H1 (cell line): ENCODE data around the gene S100A14. TPM values are rescaled to one million over a fixed set of nuclear protein-coding genes. Genes with fewer than 3 reads are reported as not detected.

Experiments used
- EP300 ChIP-seq, 2 experiments: IDR thresholded peaks; 1 replicate in 1 of 2; 2 replicates in 1 of 2; pipeline ENCODE4 v1.6.1; 2011 to 2012; ENCODE audit warnings: low read depth in 2 of 2, low read length in 2 of 2, mild to moderate bottlenecking in 2 of 2, borderline replicate concordance in 1 of 2, inconsistent platforms in 1 of 2, moderate library complexity in 1 of 2
- HDAC6 ChIP-seq: IDR thresholded peaks from one replicate; pipeline ENCODE4 v1.7.1; 2012; ENCODE audit warnings: low read depth, mild to moderate bottlenecking, inconsistent platforms, low read length, moderate library complexity
- KDM1A ChIP-seq: fragments of 200-600, 300-600 bp; sonication (generic); IDR thresholded peaks from 2 replicates; pipeline ENCODE4 v1.7.1; 2016; ENCODE audit warnings: mild to moderate bottlenecking, low read length, borderline replicate concordance
- RAD21 ChIP-seq, 2 experiments: IDR thresholded peaks in 1 of 2; conservative IDR thresholded peaks in 1 of 2; 2 replicates each; pipeline ENCODE4 v1.6.1; 2011; ENCODE audit warnings: low read depth in 2 of 2, low read length in 2 of 2, improper control_type of control experiment in 1 of 2, inconsistent platforms in 1 of 2, mild to moderate bottlenecking in 1 of 2, moderate library complexity in 1 of 2
- RXRA ChIP-seq: IDR thresholded peaks from 2 replicates; pipeline ENCODE4 v1.6.1; 2011; ENCODE audit warnings: low read depth, mild to moderate bottlenecking, low read length, moderate library complexity; ENCODE audit not compliant: insufficient read depth
- polyA plus RNA-seq, 7 experiments: library from polyadenylated mRNA; depleted of rRNA in 3 of 7; stranded (reverse) in 5 of 7; unstranded in 2 of 7; fragments of >200 nt in 5 of 7; fragments of 200-250 nt in 2 of 7; gene quantifications; 1 replicate in 5 of 7; 2 replicates in 1 of 7; 4 replicates in 1 of 7; pipeline versions ENCODE4 v1.2.1 to v1.2.3, GENCODE V29; 2011 to 2013; ENCODE audit warnings: missing spikeins in 2 of 7, mixed read lengths in 2 of 7
- total RNA-seq: library from RNA; stranded (reverse); fragmentation: NEBNext Ultra II Directional; extraction: Animal tissue kit (Norgen Biotek cat#: 25700); gene quantifications from 2 replicates; pipeline ENCODE4 v1.2.1, GENCODE V29; 2021
- TF ChIP-seq, protein P1 (sequence below): IDR thresholded peaks from 2 replicates; pipeline ENCODE4 v1.6.1; 2011; ENCODE audit warnings: low read depth, mild to moderate bottlenecking, low read length; ENCODE audit not compliant: insufficient read depth

S100A14 gene
- total and polyA plus RNA-seq, 2 of the 8 experiments (the other 6 are each of a cell fraction or from before 2014, with no cell fraction given): 1.4 to 5.3 TPM

DNA sequence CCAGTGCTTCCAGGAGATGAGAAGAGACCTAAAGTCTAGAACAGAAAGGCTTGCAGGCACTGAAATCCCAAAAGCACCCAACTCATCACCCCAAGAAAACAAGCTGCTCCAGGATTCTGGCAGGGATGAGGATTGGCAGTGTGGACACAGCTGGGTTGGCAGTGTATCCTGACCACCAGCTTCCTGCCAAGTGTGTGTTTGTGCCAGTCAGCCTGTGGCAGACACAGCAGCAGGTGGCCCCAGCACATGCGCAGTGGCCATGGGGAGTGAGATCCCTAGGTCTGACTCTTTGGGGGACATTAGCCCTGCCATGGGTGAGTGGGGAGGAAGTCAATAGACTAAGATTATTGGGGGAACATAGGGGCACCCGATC, 33.7 kb upstream of the S100A14 start (continued):
- TF ChIP-seq EP300 (IDR thresholded peaks at IDR 0.05; ENCODE audit: borderline replicate concordance in 1 of 2, low read depth in 2 of 2, low read length in 2 of 2): no peak
- no peak for TF ChIP-seq HDAC6
- TF ChIP-seq KDM1A: no peak
- no peak for TF ChIP-seq RXRA
- TF ChIP-seq, protein P1, sequence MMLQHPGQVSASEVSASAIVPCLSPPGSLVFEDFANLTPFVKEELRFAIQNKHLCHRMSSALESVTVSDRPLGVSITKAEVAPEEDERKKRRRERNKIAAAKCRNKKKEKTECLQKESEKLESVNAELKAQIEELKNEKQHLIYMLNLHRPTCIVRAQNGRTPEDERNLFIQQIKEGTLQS: no peak
- TF ChIP-seq RAD21 (IDR thresholded peaks at IDR 0.05 in 1 of 2, conservative IDR thresholded peaks at IDR 0.05 in 1 of 2; ENCODE audit: low read depth in 2 of 2, low read length in 2 of 2): no peak
